Measurements from ENCODE around the gene PAX5.

- TF ChIP-seq POLR2A (IDR thresholded peaks at IDR 0.05) (no peak), CTCF (IDR thresholded peaks at IDR 0.05) (no peak)
These were observed 4.4 kb upstream of the PAX5 start for GRCh38 chr9:37038302-37038942.
